ENCODE measurements around the gene TBXA2R. TPM values are rescaled to one million over a fixed set of nuclear protein-coding genes. Genes with fewer than 3 reads are reported as not detected.

The TBXA2R gene
- total RNA-seq, 2 experiments from 2014 or later, result 0.47 to 0.75 TPM

DNA sequence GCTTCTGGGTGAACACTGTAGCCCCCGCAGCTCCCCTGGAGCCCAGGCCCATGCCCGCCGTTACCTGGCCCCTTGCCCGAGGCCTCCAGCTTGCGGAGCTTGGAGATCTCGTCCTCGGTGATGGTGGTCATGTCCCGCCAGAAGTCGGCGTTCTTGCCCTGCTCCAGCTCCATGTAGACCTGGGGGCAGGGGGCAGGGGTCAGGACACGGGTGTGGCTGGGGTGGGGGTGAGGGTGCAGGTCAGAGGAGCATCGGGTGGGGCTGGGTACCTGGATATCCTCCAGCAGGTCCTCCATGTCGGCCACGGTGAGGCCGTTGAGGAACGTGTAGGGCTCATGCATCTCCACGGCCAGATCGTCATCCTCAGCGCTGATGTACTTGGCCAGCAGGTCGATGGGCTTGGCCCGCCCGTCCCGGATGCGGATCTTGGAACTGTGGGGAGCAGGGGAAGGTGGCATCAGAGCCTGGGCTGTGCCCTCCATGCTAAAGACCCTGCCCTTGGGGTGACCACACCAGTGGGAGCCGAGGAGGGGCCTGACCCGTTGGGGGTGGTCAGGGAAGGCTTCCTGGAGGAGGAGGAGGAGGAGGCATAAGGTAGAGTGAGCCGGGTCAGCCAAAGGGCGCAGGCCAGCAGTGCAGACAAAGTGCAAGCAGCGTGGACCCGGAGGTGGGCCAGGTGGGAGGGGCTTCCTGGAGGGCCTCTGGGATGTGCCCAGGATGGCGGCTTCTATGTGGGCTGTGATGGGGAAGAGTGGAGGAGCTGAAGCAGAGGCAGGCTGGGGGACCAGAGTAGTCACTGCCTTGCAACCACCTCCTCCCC, 12.3 kb upstream of the TBXA2R start:
- peak; percentile 35 for TF ChIP-seq CTCF (IDR thresholded peaks at IDR 0.05)
- Mint-ChIP-seq H3K9me3 (no peaks in the 10 kb centered on the region), H3K36me3 (ENCODE audit: low read depth) (peaks cover 26% of the 10 kb centered on the region), H3K27ac (no peak overlapping the region), H3K4me3 (peak overlapping the region; percentile 15), H3K27me3 (no peaks in the 10 kb centered on the region), H3K4me1 (ENCODE audit: low read depth) (peaks cover 7% of the 10 kb centered on the region)
- no peak for DNase-seq
- Histone ChIP-seq H3K27me3 (ENCODE audit: control insufficient read depth in 1 of 2, insufficient read depth in 2 of 2, low read length in 2 of 2) (no peaks in the 10 kb centered on the region), H3K9me3 (ENCODE audit: control insufficient read depth in 1 of 2, insufficient read depth in 1 of 2, low read length in 2 of 2) (no peaks in the 10 kb centered on the region), H3K36me3 (ENCODE audit: insufficient read depth, low read length) (peaks cover 56% of the 10 kb centered on the region), H3K4me1 (ENCODE audit: insufficient read depth, low read length) (peaks cover 16% of the 10 kb centered on the region), H3K4me3 (ENCODE audit: low read length) (no peak overlapping the region), H3K27ac (ENCODE audit: low read depth in 1 of 2, low read length in 2 of 2) (no peak overlapping the region)
- intact Hi-C loops (cut with DNase I, micrococcal nuclease), result loop anchor here (1.0 to 2.0 kb wide), 3 partner anchors 33 to 74 kb away; no protein-coding TSS in a partner anchor
- no peak for ATAC-seq (ENCODE audit: poor library complexity)
- ChIA-PET CTCF (interaction anchor here (0.6 kb wide), 1 partner anchor 74 kb away, joined by 3 read pairs; no protein-coding TSS in a partner anchor), POLR2A (no interaction called here)

DNA sequence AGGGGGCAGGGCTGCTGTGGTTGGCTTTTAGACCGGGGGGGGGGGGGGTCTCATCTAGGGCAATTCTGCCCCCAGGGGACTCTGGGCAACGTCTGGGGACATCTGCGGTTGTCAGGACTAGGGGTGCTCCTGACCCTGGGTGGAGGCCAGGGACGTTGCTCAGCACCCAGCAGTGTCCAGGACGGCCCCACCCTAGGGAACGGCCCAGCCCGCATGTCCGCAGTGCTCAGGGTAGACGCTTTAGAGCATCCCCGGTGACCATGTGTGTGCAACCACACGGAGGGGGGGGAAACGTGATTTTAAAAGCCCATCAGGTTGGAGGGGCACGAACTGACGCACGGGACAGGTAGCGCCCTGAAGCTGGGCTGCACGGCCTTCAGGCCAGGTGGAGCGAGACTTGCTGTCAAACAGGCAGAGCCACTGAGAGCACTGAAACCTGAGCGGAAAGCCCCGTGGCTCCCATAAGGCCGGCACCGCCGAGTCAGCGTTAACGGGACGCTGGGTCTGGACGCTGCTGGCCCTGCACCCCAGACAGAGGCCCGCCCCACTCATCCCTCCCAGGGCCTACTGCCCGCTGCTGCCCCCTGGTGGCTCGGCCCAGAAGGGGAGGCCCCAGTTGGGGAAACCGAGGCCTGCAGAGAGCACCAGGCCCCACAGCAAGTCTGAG, 11.6 kb upstream of the TBXA2R start:
- CTCF ChIA-PET, result interaction anchor here (0.6 kb wide), 1 partner anchor 208 kb away, joined by 4 read pairs; no protein-coding TSS in a partner anchor
- peaks cover 26% of the 10 kb centered on the region for H3K36me3 Mint-ChIP-seq (ENCODE audit: low read depth)
- no peak overlapping the region for H3K4me3 Mint-ChIP-seq
- POLR2A ChIA-PET, result no interaction called here
- Histone ChIP-seq H3K4me3 (ENCODE audit: low read length) (no peak overlapping the region), H3K36me3 (ENCODE audit: insufficient read depth, low read length) (peaks cover 57% of the 10 kb centered on the region), H3K27ac (ENCODE audit: low read depth in 1 of 2, low read length in 2 of 2) (no peak overlapping the region), H3K4me1 (ENCODE audit: insufficient read depth, low read length) (peaks cover 15% of the 10 kb centered on the region), H3K9me3 (ENCODE audit: control insufficient read depth in 1 of 2, insufficient read depth in 1 of 2, low read length in 2 of 2) (no peaks in the 10 kb centered on the region), H3K27me3 (ENCODE audit: control insufficient read depth in 1 of 2, insufficient read depth in 2 of 2, low read length in 2 of 2) (no peaks in the 10 kb centered on the region)
- H3K27me3 Mint-ChIP-seq, result no peaks in the 10 kb centered on the region
- DNase-seq (peak in 13 of 14 experiments; percentile 25 to 69 (median 44)), ATAC-seq (ENCODE audit: poor library complexity) (peak; percentile 50)
- H3K27ac Mint-ChIP-seq, result no peak overlapping the region
- intact Hi-C loops (cut with DNase I, micrococcal nuclease), result loop anchor here (1.0 to 2.0 kb wide), 3 partner anchors 32 to 73 kb away; no protein-coding TSS in a partner anchor
- H3K9me3 Mint-ChIP-seq, result no peaks in the 10 kb centered on the region
- peaks cover 7% of the 10 kb centered on the region for H3K4me1 Mint-ChIP-seq (ENCODE audit: low read depth)
- peak; percentile 82 for TF ChIP-seq CTCF (IDR thresholded peaks at IDR 0.05)

GRCh38 chr19:3617463-3617862, 10.8 kb upstream of the TBXA2R start:
- H3K36me3 Mint-ChIP-seq (ENCODE audit: low read depth), result peaks cover 18% of the 10 kb centered on the region
- TF ChIP-seq CTCF (IDR thresholded peaks at IDR 0.05), result no peak
- H3K27ac Mint-ChIP-seq, result no peak overlapping the region
- H3K4me3 Mint-ChIP-seq, result peak overlapping the region; percentile 25
- H3K36me3 ChIP-seq (ENCODE audit: insufficient read depth, low read length), result peaks cover 59% of the 10 kb centered on the region
- peak in 5 of 14 experiments; percentile 10 to 62 (median 23) for DNase-seq
- no peaks in the 10 kb centered on the region for H3K27me3 Mint-ChIP-seq
- H3K4me1 ChIP-seq (ENCODE audit: insufficient read depth, low read length), result peaks cover 15% of the 10 kb centered on the region
- H3K9me3 ChIP-seq (ENCODE audit: control insufficient read depth in 1 of 2, insufficient read depth in 1 of 2, low read length in 2 of 2), result no peaks in the 10 kb centered on the region
- H3K4me1 Mint-ChIP-seq (ENCODE audit: low read depth), result peaks cover 7% of the 10 kb centered on the region
- H3K4me3 ChIP-seq (ENCODE audit: low read length), result no peak overlapping the region
- H3K9me3 Mint-ChIP-seq, result no peaks in the 10 kb centered on the region
- ATAC-seq (ENCODE audit: poor library complexity), result peak; percentile 89
- H3K27me3 ChIP-seq (ENCODE audit: control insufficient read depth in 1 of 2, insufficient read depth in 2 of 2, low read length in 2 of 2), result no peaks in the 10 kb centered on the region
- H3K27ac ChIP-seq (ENCODE audit: low read depth in 1 of 2, low read length in 2 of 2), result no peak overlapping the region
- ChIA-PET POLR2A (no interaction called here), CTCF (no interaction called here)
- intact Hi-C loops (cut with DNase I, micrococcal nuclease), result no loop called here

All from CD4-positive, alpha-beta T cell (primary cell).